Urinary bladder (tissue), 4 donors: ENCODE results near the gene SMC5. TPM values are rescaled to one million over a fixed set of nuclear protein-coding genes. Genes with fewer than 3 reads are reported as not detected.

Experiments
- DNase-seq: peaks from one replicate; pipeline ENCODE4 v3.0.0-alpha.2; 2015; ENCODE audit errors: extremely low spot score
- H3K27ac ChIP-seq: one replicate; pipeline ENCODE4 v1.5.1; 2013; ENCODE audit warnings: low read depth, mild to moderate bottlenecking, moderate library complexity
- H3K36me3 ChIP-seq: one replicate; pipeline ENCODE4 v1.6.1; 2013; ENCODE audit warnings: mild to moderate bottlenecking, moderate library complexity; ENCODE audit not compliant: insufficient read depth
- H3K4me1 ChIP-seq: one replicate; pipeline ENCODE4 v1.6.1; 2013; ENCODE audit warnings: mild to moderate bottlenecking, moderate library complexity; ENCODE audit not compliant: insufficient read depth
- H3K4me3 ChIP-seq: one replicate; pipeline ENCODE4 v1.5.1; 2013; ENCODE audit warnings: low read depth, low read length
- WGBS: extraction: QIAGEN DNeasy Blood & Tissue Kit; methylation state at CpG from one replicate; pipeline ENCODE4 v1.1.7; 2013; 5-methylcytosine and 5-hydroxymethylcytosine counted together
- polyA plus RNA-seq: library from polyadenylated mRNA; stranded (reverse); fragments of 200-250 nt; gene quantifications from one replicate; pipeline ENCODE4 v1.2.3, GENCODE V29; 2013
- total RNA-seq: library from RNA; depleted of rRNA; stranded (reverse); fragments of >200 nt; gene quantifications from one replicate; pipeline ENCODE4 v1.2.3, GENCODE V29; 2014
- donor health status: healthy with polysubstance abuse.
- donor health status: healthy.

Gene SMC5
- total and polyA plus RNA-seq, 2 donors, result 14.5 to 146 TPM

- no peak for DNase-seq
- Histone ChIP-seq H3K4me1 (peaks cover 4% of the 10 kb centered on the region), H3K36me3 (no peaks in the 10 kb centered on the region), H3K27ac (no peak overlapping the region), H3K4me3 (no peak overlapping the region)
- WGBS, result 20% methylated on average over 7 of the region's 7 CpGs
Observed at GRCh38 chr9:70256123-70256551, 2.6 kb upstream of the SMC5 start.

GRCh38 chr9:70257502-70257901, 1.3 kb upstream of the SMC5 start:
- H3K36me3 ChIP-seq, result peaks cover 2% of the 10 kb centered on the region
- peak overlapping the region; percentile 85 for H3K27ac ChIP-seq
- peaks cover 7% of the 10 kb centered on the region for H3K4me1 ChIP-seq
- no peak overlapping the region for H3K4me3 ChIP-seq
- DNase-seq, result no peak
- WGBS, result 58% methylated on average over 3 of the region's 3 CpGs

- peaks cover 7% of the 10 kb centered on the region for H3K4me1 ChIP-seq
- no peak for DNase-seq
- H3K36me3 ChIP-seq, result peaks cover 2% of the 10 kb centered on the region
- peak overlapping the region; percentile 76 for H3K4me3 ChIP-seq
- 6% methylated on average over 27 of the region's 27 CpGs for WGBS
- H3K27ac ChIP-seq, result peak overlapping the region; percentile 85
Observed at GRCh38 chr9:70257991-70258691, 637 bp upstream of the SMC5 start.

DNA sequence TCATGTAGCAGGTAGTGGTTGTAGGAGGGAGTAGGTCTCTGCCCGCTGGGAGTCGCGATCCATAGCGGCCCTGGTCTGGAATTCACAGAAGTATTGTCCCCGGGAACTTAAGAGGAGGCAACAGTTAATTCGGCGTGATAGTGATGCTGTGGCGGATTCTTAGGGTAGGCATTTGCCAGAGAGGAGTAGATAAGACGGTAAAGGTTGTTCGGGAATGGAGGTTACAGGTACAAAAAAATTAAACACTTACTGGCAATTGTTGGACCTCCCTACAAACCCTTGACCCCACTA, 679 bp downstream of the SMC5 start:
- Histone ChIP-seq H3K4me1 (peaks cover 7% of the 10 kb centered on the region), H3K4me3 (peak overlapping the region; percentile 76), H3K27ac (peak overlapping the region; percentile 80), H3K36me3 (peaks cover 2% of the 10 kb centered on the region)
- DNase-seq, result no peak
- WGBS, result 2% methylated on average over 10 of the region's 10 CpGs

DNA sequence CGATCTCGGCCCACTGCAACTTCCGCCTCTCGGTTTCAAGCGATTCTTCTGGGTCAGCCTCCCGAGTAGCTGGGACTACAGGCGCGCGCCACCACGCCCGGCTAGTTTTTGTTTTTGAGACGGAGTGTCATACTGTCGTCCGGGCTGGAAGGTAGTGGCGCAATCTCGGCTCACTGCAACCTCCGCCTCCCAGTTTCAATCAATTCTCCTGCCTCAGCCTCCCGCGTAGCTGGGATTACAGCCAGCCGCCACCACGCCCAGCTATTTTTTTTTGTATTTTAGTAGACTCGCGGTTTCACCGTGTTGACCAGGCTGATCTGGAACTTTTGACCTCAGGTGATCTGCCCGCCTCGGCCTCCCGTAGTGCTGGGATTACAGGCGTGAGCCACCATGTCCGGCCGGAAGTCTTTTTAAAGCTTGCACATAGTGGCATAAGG, 1.2 kb downstream of the SMC5 start:
- H3K27ac ChIP-seq, result no peak overlapping the region

GRCh38 chr9:70260606-70261005, 1.8 kb downstream of the SMC5 start:
- H3K27ac ChIP-seq, result no peak overlapping the region
- WGBS, result 89% methylated on average over 8 of the region's 8 CpGs
- H3K36me3 ChIP-seq, result peaks cover 2% of the 10 kb centered on the region
- no peak for DNase-seq
- no peak overlapping the region for H3K4me3 ChIP-seq
- H3K4me1 ChIP-seq, result peaks cover 7% of the 10 kb centered on the region

More for the DNA sequence above, 1.2 kb downstream of the SMC5 start:
- H3K36me3 ChIP-seq, result peaks cover 2% of the 10 kb centered on the region
- H3K4me3 ChIP-seq, result peak overlapping the region; percentile 76
- H3K4me1 ChIP-seq, result peaks cover 7% of the 10 kb centered on the region
- no peak for DNase-seq
- WGBS, result 90% methylated on average over 30 of the region's 30 CpGs

DNA sequence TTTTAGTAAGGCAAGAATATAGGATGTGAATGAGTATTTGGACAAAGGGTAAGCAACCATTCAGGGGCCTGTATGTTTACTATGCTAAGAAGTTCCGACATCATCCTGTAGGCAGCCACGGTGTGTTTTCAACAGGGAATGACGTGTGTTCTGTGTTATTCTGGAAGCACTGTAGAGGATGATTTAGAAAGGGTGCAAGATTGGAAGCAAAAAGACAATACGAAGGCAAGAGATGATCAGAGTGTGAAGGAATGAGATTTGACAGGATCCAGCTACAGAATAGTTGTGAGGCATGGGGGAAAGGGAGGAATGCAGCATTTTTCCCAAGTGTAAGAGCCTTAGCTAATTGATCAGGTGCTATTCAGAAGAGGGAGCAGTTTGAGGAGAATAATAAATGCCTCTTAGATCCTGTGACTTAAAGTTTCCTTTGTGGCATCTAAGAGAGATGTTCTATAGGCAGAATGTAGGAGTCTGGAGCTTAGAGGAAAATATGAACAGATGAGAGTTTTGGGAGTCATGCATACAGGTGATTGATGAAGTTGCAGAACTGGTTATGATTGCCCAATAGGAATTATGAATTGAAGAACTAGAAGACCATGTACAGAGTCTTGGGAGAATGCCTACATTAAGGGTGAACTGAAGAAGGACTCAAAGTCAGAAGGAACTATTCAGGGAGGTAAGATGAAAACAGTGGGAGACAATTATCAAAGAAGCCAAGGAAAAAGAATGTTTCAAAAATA, 2.5 kb downstream of the SMC5 start:
- 55% methylated on average over 4 of the region's 4 CpGs for WGBS
- peaks cover 7% of the 10 kb centered on the region for H3K4me1 ChIP-seq
- no peak overlapping the region for H3K27ac ChIP-seq
- peaks cover 2% of the 10 kb centered on the region for H3K36me3 ChIP-seq
- DNase-seq, result no peak
- no peak overlapping the region for H3K4me3 ChIP-seq

GRCh38 chr9:70262366-70262765, 3.6 kb downstream of the SMC5 start:
- Histone ChIP-seq H3K4me1 (peaks cover 7% of the 10 kb centered on the region), H3K36me3 (peaks cover 2% of the 10 kb centered on the region), H3K4me3 (no peak overlapping the region), H3K27ac (no peak overlapping the region)
- no peak for DNase-seq
- 76% methylated on average over 2 of the region's 2 CpGs for WGBS

DNA sequence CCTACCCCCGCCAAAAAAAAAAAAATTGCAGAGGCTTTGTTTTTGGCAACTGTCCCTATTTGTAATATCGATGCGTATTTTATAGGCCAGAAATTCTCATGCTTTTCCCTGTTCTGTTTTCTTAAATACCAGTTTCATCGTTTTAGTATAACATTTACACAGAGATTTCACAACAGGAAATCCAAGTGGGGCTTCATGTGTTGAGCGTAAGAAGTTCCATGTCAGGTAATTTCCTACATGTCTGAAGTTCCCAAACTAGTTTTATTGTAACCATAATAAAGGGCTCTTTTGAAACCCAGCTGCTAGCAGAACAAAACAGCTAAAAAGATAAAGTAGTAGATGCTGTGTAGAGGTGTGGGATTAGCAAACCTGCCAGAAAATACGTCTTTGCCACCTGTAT, 4.2 kb downstream of the SMC5 start:
- WGBS, result 23% methylated on average over 6 of the region's 6 CpGs
- Histone ChIP-seq H3K36me3 (peaks cover 2% of the 10 kb centered on the region), H3K4me1 (peaks cover 7% of the 10 kb centered on the region), H3K27ac (peak overlapping the region; percentile 5), H3K4me3 (no peak overlapping the region)
- DNase-seq, result no peak

- Histone ChIP-seq H3K27ac (peak overlapping the region; percentile 5), H3K4me3 (no peak overlapping the region), H3K36me3 (peaks cover 2% of the 10 kb centered on the region), H3K4me1 (peaks cover 7% of the 10 kb centered on the region)
- no peak for DNase-seq
- 30% methylated on average over 1 of the region's 1 CpG for WGBS
Observed at GRCh38 chr9:70263421-70263820, 4.6 kb downstream of the SMC5 start.

DNA sequence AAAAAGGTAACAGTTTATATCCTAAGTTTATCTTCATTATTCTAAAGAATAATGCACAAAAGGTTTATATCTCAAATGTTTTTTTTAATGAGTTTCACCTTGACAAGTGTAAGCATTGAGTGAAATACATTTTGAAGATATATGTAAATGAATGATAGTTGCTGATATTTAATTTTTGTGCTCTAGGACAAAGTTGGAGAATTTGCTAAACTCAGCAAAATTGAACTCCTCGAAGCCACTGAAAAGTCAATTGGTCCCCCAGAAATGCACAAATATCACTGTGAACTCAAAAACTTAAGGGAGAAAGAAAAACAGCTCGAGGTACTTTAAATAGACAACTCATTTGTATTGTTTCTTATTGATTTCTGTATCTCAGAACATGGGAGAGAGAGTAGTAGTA, 19.5 kb downstream of the SMC5 start:
- peaks cover 2% of the 10 kb centered on the region for H3K36me3 ChIP-seq
- no peak for DNase-seq
- H3K4me1 ChIP-seq, result no peaks in the 10 kb centered on the region
- no peak overlapping the region for H3K4me3 ChIP-seq
- 92% methylated on average over 2 of the region's 2 CpGs for WGBS
- H3K27ac ChIP-seq, result no peak overlapping the region

- H3K36me3 ChIP-seq, result peaks cover 5% of the 10 kb centered on the region
- no peak overlapping the region for H3K27ac ChIP-seq
- 88% methylated on average over 1 of the region's 1 CpG for WGBS
- H3K4me1 ChIP-seq, result no peaks in the 10 kb centered on the region
- no peak for DNase-seq
- H3K4me3 ChIP-seq, result no peak overlapping the region
Observed at GRCh38 chr9:70283848-70284247, 25.1 kb downstream of the SMC5 start.

DNA sequence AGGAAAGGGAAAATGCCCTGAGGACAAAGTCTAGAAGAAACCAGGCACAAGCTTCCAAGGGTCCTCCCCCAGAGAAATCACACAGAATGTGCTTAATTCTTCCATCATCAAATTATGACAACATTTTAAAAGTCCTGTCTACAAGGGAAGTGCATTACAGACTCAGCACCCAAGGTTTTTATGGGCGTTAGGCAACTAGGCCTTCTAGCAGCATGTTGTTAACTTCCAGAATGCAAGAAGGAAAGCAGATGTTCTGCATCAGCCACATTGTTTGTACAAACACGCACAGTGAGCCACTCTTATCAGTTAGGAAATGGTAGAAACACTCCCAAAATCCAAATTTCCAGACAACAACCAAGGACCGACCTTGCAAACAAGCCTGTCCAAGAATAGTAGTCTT, 26.5 kb downstream of the SMC5 start:
- H3K4me1 ChIP-seq, result no peaks in the 10 kb centered on the region
- WGBS, result 24% methylated on average over 3 of the region's 3 CpGs
- peaks cover 5% of the 10 kb centered on the region for H3K36me3 ChIP-seq
- H3K4me3 ChIP-seq, result no peak overlapping the region
- H3K27ac ChIP-seq, result peak overlapping the region; percentile 11
- peak; percentile 11 for DNase-seq

GRCh38 chr9:70285981-70286598, 27.3 kb downstream of the SMC5 start:
- H3K27ac ChIP-seq, result peak overlapping the region; percentile 23
- H3K4me1 ChIP-seq, result no peaks in the 10 kb centered on the region
- no peak overlapping the region for H3K4me3 ChIP-seq
- DNase-seq, result no peak
- peaks cover 5% of the 10 kb centered on the region for H3K36me3 ChIP-seq
- WGBS, result 45% methylated on average over 4 of the region's 4 CpGs
